ENCODE results near the gene ROR2.
"Not testable (repeated sequence)": the region's sequence is repeated elsewhere in the genome, so short reads cannot be mapped to it uniquely, and the experiment has no call there.

The ROR2 gene

DNA sequence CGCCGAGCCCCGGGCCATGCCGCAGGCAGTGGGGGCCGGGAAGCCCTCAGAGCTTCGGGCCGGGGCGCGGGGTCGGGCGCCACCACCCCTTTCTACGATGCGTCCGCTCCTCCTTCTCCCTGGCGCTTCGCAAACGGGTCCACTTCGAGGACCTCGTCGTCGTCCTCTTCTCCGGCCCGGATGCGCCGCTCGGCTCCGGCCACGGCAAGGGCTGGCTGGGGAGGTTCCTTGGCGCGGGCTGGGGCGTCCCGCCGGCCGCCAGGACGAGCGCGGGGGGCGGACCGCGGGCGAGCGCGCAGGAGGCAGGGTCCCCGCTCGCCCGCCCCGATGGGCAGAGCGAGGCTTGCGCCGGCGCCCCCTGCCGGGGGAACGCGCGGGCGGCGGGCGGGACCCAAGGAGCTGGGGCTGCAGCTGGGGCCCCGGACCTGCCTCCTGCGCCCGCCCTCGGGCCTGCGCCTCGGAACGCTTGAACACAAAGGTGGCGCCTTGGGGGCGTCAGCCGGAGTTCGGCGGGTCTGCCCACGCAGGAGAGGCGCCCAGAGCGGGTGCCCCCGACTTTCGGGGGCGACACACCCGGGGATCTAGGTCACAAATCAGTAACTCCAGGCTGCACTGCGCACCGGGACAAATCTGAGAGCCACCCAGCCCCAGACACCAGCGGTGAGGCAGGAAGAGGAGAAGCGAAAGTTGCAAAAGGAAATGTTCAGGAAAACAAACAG is at the start of gene ROR2:
ROR2 (minus strand) TSS at position 283 of the 719 bp plus-strand sequence.
- DNase-seq (ENCODE audit: low read depth in 2 of 2), result peak in 1 of 2 donors; percentile 44

GRCh38 chr9:91995000-91995655 is 45.1 kb upstream of the ROR2 start:
- no peak for DNase-seq (ENCODE audit: low read depth in 2 of 2)

- DNase-seq (ENCODE audit: low read depth in 2 of 2), result no peak
Observed at GRCh38 chr9:91994422-91994821, 44.4 kb upstream of the ROR2 start.

- no peak for DNase-seq (ENCODE audit: low read depth in 2 of 2)
Observed at GRCh38 chr9:91992461-91993041, 42.5 kb upstream of the ROR2 start.

DNA sequence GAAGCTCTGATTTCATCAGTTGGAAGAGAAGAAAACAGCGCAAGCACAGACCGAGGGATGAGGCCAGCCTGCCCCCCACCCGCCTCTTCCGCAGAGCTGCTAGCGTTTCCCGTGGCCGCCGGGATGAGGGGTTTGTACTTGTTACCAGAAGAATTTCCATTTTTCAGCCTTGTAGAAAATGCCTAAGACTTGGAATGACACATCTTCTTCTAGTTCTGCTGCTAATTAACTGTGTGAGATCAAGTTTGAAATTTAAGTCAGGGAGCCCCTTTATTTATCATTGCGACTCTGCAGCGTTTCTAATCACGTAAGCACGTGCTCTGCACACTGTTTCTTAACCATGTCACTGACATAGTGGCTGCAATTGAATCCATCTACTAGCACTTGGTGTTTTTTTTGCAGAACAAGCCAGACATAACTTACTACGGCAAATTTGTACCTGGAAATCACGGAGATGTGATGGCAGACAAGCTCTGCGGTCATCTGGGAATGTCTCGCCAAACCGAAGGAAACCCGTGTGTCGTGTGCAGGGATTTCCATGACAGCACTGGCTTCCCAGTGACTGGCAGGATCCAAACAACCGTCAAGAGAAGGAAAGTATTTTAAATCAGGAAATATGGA is 41.8 kb upstream of the ROR2 start:
- DNase-seq (ENCODE audit: low read depth in 2 of 2), result no peak

- DNase-seq (ENCODE audit: low read depth in 2 of 2), result no peak
Observed at GRCh38 chr9:91986248-91986647, 36.2 kb upstream of the ROR2 start.

GRCh38 chr9:91985692-91986091 is 35.7 kb upstream of the ROR2 start:
- DNase-seq (ENCODE audit: low read depth in 2 of 2), result no peak

- DNase-seq (ENCODE audit: low read depth in 2 of 2), result no peak
Observed at GRCh38 chr9:91978740-91979414, 28.8 kb upstream of the ROR2 start.

- DNase-seq (ENCODE audit: low read depth in 2 of 2), result not testable (repeated sequence)
Observed at GRCh38 chr9:91975254-91975653, 25.2 kb upstream of the ROR2 start.

DNA sequence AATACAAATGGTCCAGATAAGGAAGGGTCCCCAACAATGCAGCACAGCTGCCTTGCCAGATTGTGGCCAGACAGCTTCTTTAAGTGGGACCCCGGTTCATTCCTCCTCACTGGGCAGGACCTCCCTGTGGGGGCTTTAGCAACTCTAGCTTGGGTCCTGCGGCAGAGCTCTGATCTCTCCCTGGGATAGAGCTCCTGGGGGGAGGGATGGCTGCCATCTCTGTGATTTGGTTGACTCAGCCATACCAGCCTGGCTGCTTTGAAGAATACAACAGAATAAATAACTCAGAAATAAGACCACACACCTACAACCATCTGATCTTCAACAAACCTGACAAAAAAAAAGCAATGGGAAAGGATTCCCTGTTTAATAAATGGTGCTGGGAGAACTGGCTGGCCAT is 22.7 kb upstream of the ROR2 start:
- no peak for DNase-seq (ENCODE audit: low read depth in 2 of 2)

GRCh38 chr9:91972076-91972626 is 22.1 kb upstream of the ROR2 start:
- DNase-seq (ENCODE audit: low read depth in 2 of 2), result no peak

GRCh38 chr9:91967259-91967658 is 17.2 kb upstream of the ROR2 start:
- DNase-seq (ENCODE audit: low read depth in 2 of 2), result no peak

DNA sequence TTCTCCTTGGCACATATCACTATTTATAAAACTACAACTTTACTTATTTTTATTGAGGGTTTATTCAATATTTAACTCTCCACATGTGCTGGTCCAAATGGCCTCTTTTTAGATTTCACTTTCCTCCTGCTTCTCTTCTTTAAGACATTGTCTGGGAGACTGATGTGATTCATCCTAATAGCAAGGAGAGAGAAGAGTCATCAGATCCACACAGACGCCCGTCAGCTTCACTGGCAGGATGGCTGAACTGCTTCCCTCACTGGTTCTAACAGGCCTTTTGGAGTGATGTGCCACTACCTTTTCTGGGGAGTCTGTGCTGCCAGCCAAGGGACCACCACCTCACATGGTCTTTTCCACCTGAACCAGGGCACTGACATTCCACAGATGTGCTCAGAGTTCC is 16.5 kb upstream of the ROR2 start:
- DNase-seq (ENCODE audit: low read depth in 2 of 2), result no peak

- DNase-seq (ENCODE audit: low read depth in 2 of 2), result no peak
Observed at GRCh38 chr9:91963711-91964240, 13.7 kb upstream of the ROR2 start.

- DNase-seq (ENCODE audit: low read depth in 2 of 2), result no peak
Observed at GRCh38 chr9:91960367-91960766, 10.3 kb upstream of the ROR2 start.

GRCh38 chr9:91958174-91958573 is 8.1 kb upstream of the ROR2 start:
- DNase-seq (ENCODE audit: low read depth in 2 of 2), result no peak

GRCh38 chr9:91954841-91955471 is 4.9 kb upstream of the ROR2 start:
- DNase-seq (ENCODE audit: low read depth in 2 of 2), result no peak

DNA sequence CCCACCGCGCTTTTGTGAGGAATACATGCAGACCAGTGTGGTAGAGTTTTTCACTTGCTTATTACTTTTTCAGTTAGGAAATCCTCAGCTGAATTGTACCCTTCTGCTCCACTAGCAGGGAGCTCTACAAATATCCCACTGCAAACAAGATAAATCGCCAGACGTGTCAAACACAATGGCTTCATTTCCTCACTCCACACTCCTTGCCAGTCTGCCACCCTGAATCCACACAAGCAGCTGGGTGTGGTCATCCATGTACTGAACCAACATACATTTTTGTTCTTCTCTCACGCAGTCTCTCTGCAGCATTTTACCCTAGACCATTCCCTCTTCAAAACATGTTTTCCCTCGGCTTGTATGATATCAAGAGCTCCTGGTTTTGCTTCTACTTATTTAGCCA is 3.7 kb upstream of the ROR2 start:
- DNase-seq (ENCODE audit: low read depth in 2 of 2), result no peak

GRCh38 chr9:91951944-91952520 is 2.0 kb upstream of the ROR2 start:
- no peak for DNase-seq (ENCODE audit: low read depth in 2 of 2)

DNA sequence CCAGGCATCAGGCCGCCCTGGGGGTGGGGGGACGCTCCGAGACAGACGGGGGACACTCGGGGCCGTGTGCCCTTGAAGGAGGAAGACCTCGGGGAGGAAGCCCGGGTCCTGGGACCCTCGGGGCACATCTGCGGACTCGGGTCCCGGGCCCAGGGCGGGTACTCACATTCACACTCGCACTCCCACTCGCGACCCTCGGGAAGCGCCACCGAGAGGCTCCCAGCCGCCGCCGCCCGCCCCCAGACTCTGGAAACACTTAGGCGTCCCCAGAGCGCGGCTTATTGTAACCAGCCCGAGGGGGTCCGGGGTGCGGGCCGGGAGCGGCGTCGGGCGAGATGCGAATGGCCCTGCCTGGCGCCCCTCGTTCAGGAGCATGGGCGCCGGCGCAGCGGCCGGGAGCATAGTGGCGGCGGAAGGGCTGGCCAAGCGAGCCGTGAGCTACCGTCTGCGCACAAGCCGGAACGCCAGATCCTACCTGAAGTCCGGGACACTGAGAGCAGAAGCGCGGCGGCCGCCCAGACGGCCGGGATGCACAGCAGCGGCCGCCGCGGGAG is 559 bp downstream of the ROR2 start:
- DNase-seq (ENCODE audit: low read depth in 2 of 2), result no peak
